ENCODE measurements around the gene MOSPD3. TPM values are rescaled to one million over a fixed set of nuclear protein-coding genes. Genes with fewer than 3 reads are reported as not detected.
A peak's percentile ranks its signal among the peaks of the same experiment; 100 is the strongest.

Gene MOSPD3
- total and polyA plus RNA-seq, 2 of the 8 experiments (the other 6 are each of a cell fraction or from before 2014, with no cell fraction given), result 20.7 to 21.4 TPM

- TF ChIP-seq POLR2A (IDR thresholded peaks at IDR 0.05; ENCODE audit: control extremely low read depth in 1 of 2, low read depth in 2 of 2, low read length in 2 of 2), result no peak
- TF ChIP-seq, protein P1, sequence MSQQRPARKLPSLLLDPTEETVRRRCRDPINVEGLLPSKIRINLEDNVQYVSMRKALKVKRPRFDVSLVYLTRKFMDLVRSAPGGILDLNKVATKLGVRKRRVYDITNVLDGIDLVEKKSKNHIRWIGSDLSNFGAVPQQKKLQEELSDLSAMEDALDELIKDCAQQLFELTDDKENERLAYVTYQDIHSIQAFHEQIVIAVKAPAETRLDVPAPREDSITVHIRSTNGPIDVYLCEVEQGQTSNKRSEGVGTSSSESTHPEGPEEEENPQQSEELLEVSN (IDR thresholded peaks at IDR 0.05), result peak; percentile 87
- no peak for TF ChIP-seq CHD1 (IDR thresholded peaks at IDR 0.05; ENCODE audit: low read depth, low read length)
- no peak for TF ChIP-seq SP2 (IDR thresholded peaks at IDR 0.05; ENCODE audit: low read length)
- TF ChIP-seq POLR2AphosphoS5 (IDR thresholded peaks at IDR 0.05; ENCODE audit: low read depth, low read length), result no peak; the same call in 1 of the 2 replicates
- no peak for TF ChIP-seq KDM5A (IDR thresholded peaks at IDR 0.05; ENCODE audit: low read length)
- TF ChIP-seq RFX5 (IDR thresholded peaks at IDR 0.05; ENCODE audit: borderline replicate concordance, low read depth, low read length), result no peak
- TF ChIP-seq TEAD4 (IDR thresholded peaks at IDR 0.05; ENCODE audit: low read depth, low read length), result no peak
- TF ChIP-seq MAFK (IDR thresholded peaks at IDR 0.05; ENCODE audit: low read depth, low read length), result no peak
- TF ChIP-seq JUN (IDR thresholded peaks at IDR 0.05; ENCODE audit: low read depth, low read length), result no peak
- TF ChIP-seq HDAC2 (IDR thresholded peaks at IDR 0.05; ENCODE audit: borderline replicate concordance in 1 of 2, low read depth in 2 of 2, low read length in 2 of 2), result peak; percentile 74 to 77; a peak in 2 of 4 replicates
- TF ChIP-seq RBBP5 (IDR thresholded peaks at IDR 0.05; ENCODE audit: borderline replicate concordance, low read depth, low read length), result no peak; the same call in 1 of the 2 replicates
- TF ChIP-seq CREB1 (IDR thresholded peaks at IDR 0.05), result peak; percentile 90
- TF ChIP-seq ATF2 (IDR thresholded peaks at IDR 0.05; ENCODE audit: low read length), result no peak
- TF ChIP-seq SP4 (IDR thresholded peaks at IDR 0.05; ENCODE audit: low read length), result no peak
- no peak for TF ChIP-seq USF2 (IDR thresholded peaks at IDR 0.05; ENCODE audit: low read length)
- TF ChIP-seq KDM4A (IDR thresholded peaks at IDR 0.05; ENCODE audit: low read depth, low read length, severe bottlenecking), result peak; percentile 83
- no peak for TF ChIP-seq KDM1A (IDR thresholded peaks at IDR 0.05; ENCODE audit: borderline replicate concordance, low read length)
- TF ChIP-seq RAD21 (IDR thresholded peaks at IDR 0.05 in 1 of 2, conservative IDR thresholded peaks at IDR 0.05 in 1 of 2; ENCODE audit: low read depth in 2 of 2, low read length in 2 of 2), result peak; percentile 22 to 32; a peak in 2 of 4 replicates
- TF ChIP-seq HDAC6 (IDR thresholded peaks at IDR 0.05; ENCODE audit: low read depth, low read length), result no peak
- TF ChIP-seq TAF1 (IDR thresholded peaks at IDR 0.05; ENCODE audit: low read depth, low read length), result no peak
- no peak for TF ChIP-seq SIX5 (IDR thresholded peaks at IDR 0.05; ENCODE audit: low read depth, low read length)
Measured at GRCh38 chr7:100632951-100633717, 20.8 kb downstream of the MOSPD3 start (continued).
